ENCODE results near the gene XPR1.
"Not testable (repeated sequence)": the region's sequence is repeated elsewhere in the genome, so short reads cannot be mapped to it uniquely, and the experiment has no call there.

Gene XPR1

GRCh38 chr1:180785887-180786286 is 154.1 kb downstream of the XPR1 start:
- no peak for DNase-seq (ENCODE audit: low spot score)

- peak; percentile 6 for DNase-seq (ENCODE audit: low spot score)
These were observed 154.8 kb downstream of the XPR1 start for GRCh38 chr1:180786624-180787023.

GRCh38 chr1:180787628-180788307 is 155.9 kb downstream of the XPR1 start:
- no peak for DNase-seq (ENCODE audit: low spot score)

- DNase-seq (ENCODE audit: low spot score), result no peak
These were observed 157.6 kb downstream of the XPR1 start for GRCh38 chr1:180789460-180789859.

- DNase-seq (ENCODE audit: low spot score), result not testable (repeated sequence)
These were observed 159.3 kb downstream of the XPR1 start for GRCh38 chr1:180791152-180791551.

- DNase-seq (ENCODE audit: low spot score), result no peak
These were observed 160.0 kb downstream of the XPR1 start for GRCh38 chr1:180791806-180792205.

GRCh38 chr1:180793451-180793850 is 161.6 kb downstream of the XPR1 start:
- DNase-seq (ENCODE audit: low spot score), result no peak

- DNase-seq (ENCODE audit: low spot score), result no peak
These were observed 165.2 kb downstream of the XPR1 start for GRCh38 chr1:180796897-180797640.

- DNase-seq (ENCODE audit: low spot score), result no peak
These were observed 169.1 kb downstream of the XPR1 start for GRCh38 chr1:180800945-180801344.

- no peak for DNase-seq (ENCODE audit: low spot score)
These were observed 171.0 kb downstream of the XPR1 start for GRCh38 chr1:180802813-180803212.

- DNase-seq (ENCODE audit: low spot score), result no peak
These were observed 173.5 kb downstream of the XPR1 start for GRCh38 chr1:180805316-180805715.

- DNase-seq (ENCODE audit: low spot score), result no peak
These were observed 179.5 kb downstream of the XPR1 start for GRCh38 chr1:180811298-180811697.

- DNase-seq (ENCODE audit: low spot score), result no peak
These were observed 180.1 kb downstream of the XPR1 start for GRCh38 chr1:180811886-180812285.

- DNase-seq (ENCODE audit: low spot score), result no peak
These were observed 182.4 kb downstream of the XPR1 start for GRCh38 chr1:180814258-180814657.

GRCh38 chr1:180815188-180815587 is 183.4 kb downstream of the XPR1 start:
- peak; percentile 9 for DNase-seq (ENCODE audit: low spot score)

GRCh38 chr1:180816132-180816531 is 184.3 kb downstream of the XPR1 start:
- DNase-seq (ENCODE audit: low spot score), result no peak

- DNase-seq (ENCODE audit: low spot score), result no peak
These were observed 190.1 kb downstream of the XPR1 start for GRCh38 chr1:180821970-180822369.

- DNase-seq (ENCODE audit: low spot score), result not testable (repeated sequence)
These were observed 199.7 kb downstream of the XPR1 start for GRCh38 chr1:180831507-180831906.

GRCh38 chr1:180833180-180833579 is 201.4 kb downstream of the XPR1 start:
- DNase-seq (ENCODE audit: low spot score), result not testable (repeated sequence)

- no peak for DNase-seq (ENCODE audit: low spot score)
These were observed 204.6 kb downstream of the XPR1 start for GRCh38 chr1:180836449-180836848.

- no peak for DNase-seq (ENCODE audit: low spot score)
These were observed 205.2 kb downstream of the XPR1 start for GRCh38 chr1:180837020-180837419.

- no peak for DNase-seq (ENCODE audit: low spot score)
These were observed 206.7 kb downstream of the XPR1 start for GRCh38 chr1:180838535-180838934.

- DNase-seq (ENCODE audit: low spot score), result no peak
These were observed 207.7 kb downstream of the XPR1 start for GRCh38 chr1:180839547-180839946.

- DNase-seq (ENCODE audit: low spot score), result no peak
These were observed 209.6 kb downstream of the XPR1 start for GRCh38 chr1:180841415-180841814.

All from HuH-7 (cell line).